Hepatocyte (in vitro differentiated cells): ENCODE results near the gene ITSN1. TPM values are rescaled to one million over a fixed set of nuclear protein-coding genes. Genes with fewer than 3 reads are reported as not detected.

Experiments used
- DNase-seq: peaks from one replicate; pipeline ENCODE4 v3.0.0-alpha.2; 2016; ENCODE audit warnings: low spot score
- H2AFZ ChIP-seq: fragments of 200-600 bp; sonication (generic); 2 replicates; pipeline ENCODE4 v1.6.0; 2016; ENCODE audit warnings: antibody characterized with exemption, mild to moderate bottlenecking
- H3K27ac ChIP-seq: fragments of 200-600 bp; sonication (generic); 2 replicates; pipeline ENCODE4 v1.5.1; 2016; ENCODE audit warnings: mild to moderate bottlenecking
- H3K27me3 ChIP-seq: fragments of 200-600 bp; sonication (generic); 2 replicates; pipeline ENCODE4 v1.6.1; 2016
- H3K36me3 ChIP-seq: fragments of 200-600 bp; sonication (generic); replicated peaks from 2 replicates; pipeline ENCODE4 v1.5.1; 2016; ENCODE audit warnings: low read depth; ENCODE audit not compliant: insufficient read depth
- H3K4me1 ChIP-seq: fragments of 200-600 bp; sonication (generic); 2 replicates; pipeline ENCODE4 v1.5.1; 2016; ENCODE audit warnings: mild to moderate bottlenecking, moderate library complexity; ENCODE audit not compliant: insufficient read depth
- H3K4me2 ChIP-seq: fragments of 200-600 bp; sonication (generic); 2 replicates; pipeline ENCODE4 v1.6.0; 2016
- H3K4me3 ChIP-seq: fragments of 200-600 bp; sonication (generic); 2 replicates; pipeline ENCODE4 v1.5.1; 2016; ENCODE audit warnings: mild to moderate bottlenecking
- H3K79me2 ChIP-seq: fragments of 200-600 bp; sonication (generic); 2 replicates; pipeline ENCODE4 v1.6.0; 2017; ENCODE audit warnings: mild to moderate bottlenecking
- H3K9me2 ChIP-seq: fragments of 200-600 bp; sonication (generic); replicated peaks from 2 replicates; pipeline ENCODE4 v1.6.0; 2017; ENCODE audit warnings: mild to moderate bottlenecking; ENCODE audit not compliant: insufficient read depth
- H3K9me3 ChIP-seq: fragments of 200-600 bp; sonication (generic); 2 replicates; pipeline ENCODE4 v1.5.1; 2016; ENCODE audit warnings: low read depth, mild to moderate bottlenecking
- H4K20me1 ChIP-seq: fragments of 200-600 bp; sonication (generic); 2 replicates; pipeline ENCODE4 v1.6.0; 2016; ENCODE audit warnings: mild to moderate bottlenecking; ENCODE audit not compliant: insufficient read depth, poor library complexity, severe bottlenecking
- EZH2 ChIP-seq: fragments of 200-600 bp; sonication (generic); IDR thresholded peaks from 2 replicates; pipeline ENCODE4 v1.6.1; 2016; ENCODE audit warnings: antibody characterized with exemption, mild to moderate bottlenecking, borderline replicate concordance
- EZH2phosphoT487 ChIP-seq: fragments of 200-600 bp; sonication (generic); IDR thresholded peaks from one replicate; pipeline ENCODE4 v1.6.1; 2018; ENCODE audit warnings: antibody characterized with exemption, mild to moderate bottlenecking, low read depth, moderate library complexity; ENCODE audit not compliant: unreplicated experiment, severe bottlenecking
- WGBS: methylation state at CpG from one replicate; pipeline ENCODE4 v1.1.6; 2016; ENCODE audit warnings: low lambda C conversion rate; ENCODE audit errors: missing lambda C conversion rate; 5-methylcytosine and 5-hydroxymethylcytosine counted together
- polyA plus RNA-seq: library from polyadenylated mRNA; unstranded; fragments of >200 nt; fragmentation: Nextera tagmentation; extraction: Ambion mirVana; gene quantifications from 2 replicates; pipeline ENCODE4 v1.2.1, GENCODE V29; 2016
- total RNA-seq: library from RNA; depleted of rRNA; stranded (reverse); fragments of >200 nt; gene quantifications from 2 replicates; pipeline ENCODE4 v1.2.3, GENCODE V29; 2014
- TF ChIP-seq, protein P1 (sequence below): fragments of 200-600 bp; sonication (generic); IDR thresholded peaks from 2 replicates; pipeline ENCODE4 v1.5.1; 2016; ENCODE audit warnings: antibody characterized with exemption, mild to moderate bottlenecking; ENCODE audit not compliant: poor library complexity

Gene ITSN1
- total and polyA plus RNA-seq, 2 experiments from 2014 or later, result 43.6 to 46.0 TPM

DNA sequence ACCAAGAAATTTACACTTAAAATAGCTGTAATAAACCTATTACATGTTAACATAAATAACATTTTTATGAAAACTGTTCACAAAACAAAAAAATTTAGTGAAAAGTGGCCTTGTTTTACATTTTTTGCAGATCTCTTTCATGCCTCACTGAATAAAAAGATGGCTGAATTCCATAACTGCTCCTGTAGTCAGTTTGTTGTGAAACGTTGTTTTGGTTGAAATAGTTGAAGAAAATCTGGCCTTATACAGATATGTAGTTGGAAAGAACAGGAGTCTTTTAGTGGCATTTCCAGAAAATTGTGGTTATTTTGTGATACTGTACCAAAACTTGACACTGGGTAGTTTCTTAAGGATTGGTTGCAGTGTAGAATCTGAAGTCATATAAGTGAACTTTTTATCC, 18.1 kb downstream of the ITSN1 start:
- Histone ChIP-seq H3K9me2 (no peaks in the 10 kb centered on the region), H3K4me1 (peaks cover 10% of the 10 kb centered on the region), H3K27me3 (no peaks in the 10 kb centered on the region), H3K36me3 (no peaks in the 10 kb centered on the region), H3K9me3 (peaks cover 7% of the 10 kb centered on the region), H2AFZ (no peak overlapping the region), H3K4me3 (no peak overlapping the region), H3K27ac (peak overlapping the region; percentile 21), H4K20me1 (no peaks in the 10 kb centered on the region), H3K79me2 (peaks cover 93% of the 10 kb centered on the region), H3K4me2 (no peak overlapping the region)
- 81% methylated on average over 1 of the region's 1 CpG for WGBS
- DNase-seq, result no peak
- TF ChIP-seq EZH2, result no peak
- no peak for TF ChIP-seq EZH2phosphoT487
- TF ChIP-seq, protein P1, sequence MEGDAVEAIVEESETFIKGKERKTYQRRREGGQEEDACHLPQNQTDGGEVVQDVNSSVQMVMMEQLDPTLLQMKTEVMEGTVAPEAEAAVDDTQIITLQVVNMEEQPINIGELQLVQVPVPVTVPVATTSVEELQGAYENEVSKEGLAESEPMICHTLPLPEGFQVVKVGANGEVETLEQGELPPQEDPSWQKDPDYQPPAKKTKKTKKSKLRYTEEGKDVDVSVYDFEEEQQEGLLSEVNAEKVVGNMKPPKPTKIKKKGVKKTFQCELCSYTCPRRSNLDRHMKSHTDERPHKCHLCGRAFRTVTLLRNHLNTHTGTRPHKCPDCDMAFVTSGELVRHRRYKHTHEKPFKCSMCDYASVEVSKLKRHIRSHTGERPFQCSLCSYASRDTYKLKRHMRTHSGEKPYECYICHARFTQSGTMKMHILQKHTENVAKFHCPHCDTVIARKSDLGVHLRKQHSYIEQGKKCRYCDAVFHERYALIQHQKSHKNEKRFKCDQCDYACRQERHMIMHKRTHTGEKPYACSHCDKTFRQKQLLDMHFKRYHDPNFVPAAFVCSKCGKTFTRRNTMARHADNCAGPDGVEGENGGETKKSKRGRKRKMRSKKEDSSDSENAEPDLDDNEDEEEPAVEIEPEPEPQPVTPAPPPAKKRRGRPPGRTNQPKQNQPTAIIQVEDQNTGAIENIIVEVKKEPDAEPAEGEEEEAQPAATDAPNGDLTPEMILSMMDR, result no peak

DNA sequence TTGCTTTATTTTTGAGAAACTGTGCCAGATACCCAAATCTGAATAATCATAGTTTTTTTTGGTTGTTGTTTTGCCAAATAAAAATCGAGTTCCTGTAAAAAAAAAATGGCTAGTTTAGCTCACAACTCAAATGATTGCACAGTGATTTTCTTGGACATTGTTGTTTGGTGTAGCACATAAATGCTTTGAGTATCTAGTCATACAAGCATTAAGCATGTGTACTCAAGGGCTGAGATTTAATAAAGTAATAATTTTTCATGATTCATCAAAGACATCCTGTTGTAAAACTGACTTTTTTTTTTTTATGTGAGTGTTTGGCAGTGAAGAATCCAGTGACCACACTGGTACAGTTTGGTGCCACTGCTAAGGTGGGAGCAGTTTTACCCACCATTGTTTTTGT, 18.8 kb downstream of the ITSN1 start:
- peaks cover 9% of the 10 kb centered on the region for H3K4me1 ChIP-seq
- H3K27me3 ChIP-seq, result no peaks in the 10 kb centered on the region
- no peak overlapping the region for H2AFZ ChIP-seq
- H3K9me2 ChIP-seq, result no peaks in the 10 kb centered on the region
- no peak overlapping the region for H3K4me2 ChIP-seq
- H3K36me3 ChIP-seq, result no peaks in the 10 kb centered on the region
- 89% methylated on average over 1 of the region's 1 CpG for WGBS
- no peak for TF ChIP-seq EZH2
- peaks cover 7% of the 10 kb centered on the region for H3K9me3 ChIP-seq
- H4K20me1 ChIP-seq, result no peaks in the 10 kb centered on the region
- peaks cover 98% of the 10 kb centered on the region for H3K79me2 ChIP-seq
- H3K27ac ChIP-seq, result no peak overlapping the region
- no peak for DNase-seq
- no peak overlapping the region for H3K4me3 ChIP-seq

DNA sequence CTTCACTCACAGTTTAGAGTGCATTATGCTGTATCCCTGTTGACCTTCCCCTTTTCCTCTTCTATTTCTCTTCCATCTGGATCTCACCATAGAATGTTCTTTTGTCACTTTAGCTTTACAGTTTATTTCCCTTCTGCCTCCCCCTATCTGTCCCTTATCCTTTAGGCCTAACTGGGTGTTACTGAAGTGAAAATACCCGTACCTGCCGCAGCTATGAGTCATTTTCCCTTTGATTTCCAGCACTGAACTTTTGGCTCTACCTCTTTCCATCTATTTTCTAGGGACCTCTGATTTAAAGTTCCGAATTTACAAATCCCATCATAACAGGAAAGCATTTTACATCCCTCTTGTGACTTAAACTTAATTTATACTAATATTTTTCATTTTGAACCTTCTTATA, 19.7 kb downstream of the ITSN1 start:
- no peak for DNase-seq
- no peak overlapping the region for H3K4me2 ChIP-seq
- no peak overlapping the region for H2AFZ ChIP-seq
- peaks cover 7% of the 10 kb centered on the region for H3K9me3 ChIP-seq
- no peaks in the 10 kb centered on the region for H3K4me1 ChIP-seq
- WGBS, result 39% methylated on average over 3 of the region's 3 CpGs
- peaks cover 98% of the 10 kb centered on the region for H3K79me2 ChIP-seq
- no peak overlapping the region for H3K4me3 ChIP-seq
- H3K36me3 ChIP-seq, result no peaks in the 10 kb centered on the region
- H3K27me3 ChIP-seq, result no peaks in the 10 kb centered on the region
- no peak for TF ChIP-seq EZH2phosphoT487
- no peak for TF ChIP-seq EZH2
- no peaks in the 10 kb centered on the region for H3K9me2 ChIP-seq
- H4K20me1 ChIP-seq, result no peaks in the 10 kb centered on the region
- H3K27ac ChIP-seq, result peak overlapping the region; percentile 24

DNA sequence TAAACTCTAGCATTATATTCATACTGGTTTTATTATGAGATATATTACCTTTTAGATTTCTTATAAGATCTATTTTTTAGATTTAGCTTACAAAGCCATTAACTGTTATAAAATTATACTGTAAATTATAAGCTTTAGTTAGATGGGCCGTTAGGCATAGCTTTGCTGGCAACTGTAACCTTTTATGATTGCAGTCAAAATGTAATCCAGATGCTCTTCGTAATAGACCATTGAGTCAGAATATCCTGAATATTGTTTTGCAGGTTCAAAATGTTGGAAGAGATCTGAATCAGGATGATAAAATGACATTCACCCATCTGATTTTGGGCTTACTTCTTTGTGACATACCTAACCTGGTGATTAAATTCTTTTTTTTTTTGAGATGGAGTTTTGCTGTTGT, 20.9 kb downstream of the ITSN1 start:
- Histone ChIP-seq H3K27me3 (no peaks in the 10 kb centered on the region), H3K27ac (no peak overlapping the region), H3K4me3 (no peak overlapping the region), H4K20me1 (peaks cover 5% of the 10 kb centered on the region), H2AFZ (no peak overlapping the region), H3K4me2 (no peak overlapping the region), H3K4me1 (no peaks in the 10 kb centered on the region), H3K79me2 (peaks cover 98% of the 10 kb centered on the region), H3K9me2 (no peaks in the 10 kb centered on the region), H3K9me3 (peaks cover 7% of the 10 kb centered on the region), H3K36me3 (no peaks in the 10 kb centered on the region)
- DNase-seq, result no peak
- WGBS, result 68% methylated on average over 2 of the region's 2 CpGs
- TF ChIP-seq, protein P1, result no peak
- no peak for TF ChIP-seq EZH2phosphoT487
- no peak for TF ChIP-seq EZH2
